Retinal pigment epithelial cell (primary cell): Measurements from ENCODE around the gene KMT2A.
"Not testable (repeated sequence)": the region's sequence is repeated elsewhere in the genome, so short reads cannot be mapped to it uniquely, and the experiment has no call there.

Experiments
- DNase-seq: peaks from one replicate; pipeline ENCODE4 v3.0.0-alpha.2; 2010; ENCODE audit warnings: low read depth
- H3K4me3 ChIP-seq: 2 replicates; pipeline ENCODE4 v1.5.1; 2011; ENCODE audit warnings: mild to moderate bottlenecking, low read length, control low read depth, moderate library complexity
- TF ChIP-seq, protein P1 (sequence below): conservative IDR thresholded peaks from 2 replicates; pipeline ENCODE4 v1.5.1; 2011; ENCODE audit warnings: low read depth, low read length, control low read depth, inconsistent platforms

KMT2A gene

GRCh38 chr11:118552341-118552740 is 116.0 kb downstream of the KMT2A start:
- no peak overlapping the region for H3K4me3 ChIP-seq
- no peak for DNase-seq

DNA sequence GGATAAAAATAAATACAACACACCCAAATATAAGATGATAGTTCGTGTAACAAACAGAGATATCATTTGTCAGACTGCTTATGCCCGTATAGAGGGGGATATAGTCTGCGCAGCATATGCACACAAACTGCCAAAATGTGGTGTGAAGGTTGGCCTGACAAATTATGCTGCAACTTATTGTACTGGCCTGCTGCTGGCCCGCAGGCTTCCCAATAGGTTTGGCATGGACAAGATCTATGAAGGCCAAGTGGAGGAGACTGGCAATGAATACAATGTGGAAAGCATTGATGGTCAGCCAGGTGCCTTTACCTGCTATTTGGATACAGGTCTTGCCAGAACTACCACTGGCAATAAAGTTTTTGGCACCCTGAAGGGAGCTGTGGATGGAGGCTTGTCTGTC is 124.5 kb downstream of the KMT2A start:
- H3K4me3 ChIP-seq: no peak overlapping the region
- DNase-seq: no peak
- TF ChIP-seq, protein P1, sequence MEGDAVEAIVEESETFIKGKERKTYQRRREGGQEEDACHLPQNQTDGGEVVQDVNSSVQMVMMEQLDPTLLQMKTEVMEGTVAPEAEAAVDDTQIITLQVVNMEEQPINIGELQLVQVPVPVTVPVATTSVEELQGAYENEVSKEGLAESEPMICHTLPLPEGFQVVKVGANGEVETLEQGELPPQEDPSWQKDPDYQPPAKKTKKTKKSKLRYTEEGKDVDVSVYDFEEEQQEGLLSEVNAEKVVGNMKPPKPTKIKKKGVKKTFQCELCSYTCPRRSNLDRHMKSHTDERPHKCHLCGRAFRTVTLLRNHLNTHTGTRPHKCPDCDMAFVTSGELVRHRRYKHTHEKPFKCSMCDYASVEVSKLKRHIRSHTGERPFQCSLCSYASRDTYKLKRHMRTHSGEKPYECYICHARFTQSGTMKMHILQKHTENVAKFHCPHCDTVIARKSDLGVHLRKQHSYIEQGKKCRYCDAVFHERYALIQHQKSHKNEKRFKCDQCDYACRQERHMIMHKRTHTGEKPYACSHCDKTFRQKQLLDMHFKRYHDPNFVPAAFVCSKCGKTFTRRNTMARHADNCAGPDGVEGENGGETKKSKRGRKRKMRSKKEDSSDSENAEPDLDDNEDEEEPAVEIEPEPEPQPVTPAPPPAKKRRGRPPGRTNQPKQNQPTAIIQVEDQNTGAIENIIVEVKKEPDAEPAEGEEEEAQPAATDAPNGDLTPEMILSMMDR: no peak

More at GRCh38 chr11:118552341-118552740, 116.0 kb downstream of the KMT2A start:
- TF ChIP-seq, protein P1: no peak

DNA sequence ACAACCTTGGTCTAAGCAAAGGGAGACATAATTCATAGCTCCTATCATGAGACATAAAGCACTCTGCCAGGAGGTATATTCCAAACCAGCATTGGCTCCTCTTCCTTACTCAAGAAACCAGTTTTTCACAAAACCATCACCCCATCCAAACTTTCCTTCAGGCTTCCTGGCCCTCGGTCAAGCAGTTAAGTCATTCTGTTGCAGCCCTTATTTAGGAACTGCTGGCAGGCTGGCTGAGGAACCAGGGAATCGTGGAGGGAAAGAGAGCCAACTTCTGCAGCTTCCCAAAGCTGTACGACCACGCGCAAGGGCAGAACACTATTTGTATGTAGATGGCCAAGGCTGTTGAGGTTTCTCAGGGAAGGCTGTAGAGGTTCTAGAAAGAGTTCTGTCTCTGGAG is 128.8 kb downstream of the KMT2A start:
- no peak for DNase-seq
- TF ChIP-seq, protein P1: no peak
- H3K4me3 ChIP-seq: no peak overlapping the region

DNA sequence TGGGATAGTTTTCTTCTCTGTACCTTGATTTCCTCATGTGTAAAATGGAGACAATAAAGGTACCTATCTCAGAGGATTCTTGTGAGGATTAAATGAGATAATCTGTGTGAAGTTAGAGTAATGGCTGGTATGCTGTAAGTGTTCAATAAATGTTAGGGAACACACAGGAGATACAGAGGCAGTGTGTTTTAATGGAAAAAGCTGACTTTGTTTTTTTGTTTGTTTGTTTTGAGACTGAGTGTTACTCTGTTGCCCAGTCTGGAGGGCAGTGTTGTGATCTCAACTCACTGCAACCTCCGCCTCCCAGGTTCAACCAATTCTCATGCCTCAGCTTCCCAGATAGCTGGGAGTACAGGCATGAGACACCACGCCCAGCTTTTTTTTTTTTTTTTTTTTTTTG is 133.4 kb downstream of the KMT2A start:
- no peak overlapping the region for H3K4me3 ChIP-seq
- no peak for DNase-seq
- TF ChIP-seq, protein P1: no peak

DNA sequence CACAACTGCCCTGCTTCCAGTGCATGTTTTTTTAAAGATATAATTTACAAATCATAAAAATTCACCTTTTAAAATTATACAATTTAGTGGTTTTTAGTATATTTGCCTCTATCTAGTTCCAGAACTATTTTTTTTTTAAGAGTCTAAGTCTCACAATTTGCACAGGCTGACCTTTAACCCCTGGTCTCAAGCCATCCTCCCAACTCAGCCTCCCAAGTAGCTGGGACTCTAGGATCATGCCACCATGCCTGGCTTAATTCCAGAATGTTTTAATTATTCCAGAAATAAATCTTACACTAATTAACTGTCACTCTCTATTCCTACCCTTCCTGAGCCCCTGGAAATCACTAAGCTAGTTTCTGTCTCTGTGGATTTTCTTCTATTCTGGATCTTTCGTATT is 134.5 kb downstream of the KMT2A start:
- TF ChIP-seq, protein P1: no peak
- no peak for DNase-seq
- no peak overlapping the region for H3K4me3 ChIP-seq

DNA sequence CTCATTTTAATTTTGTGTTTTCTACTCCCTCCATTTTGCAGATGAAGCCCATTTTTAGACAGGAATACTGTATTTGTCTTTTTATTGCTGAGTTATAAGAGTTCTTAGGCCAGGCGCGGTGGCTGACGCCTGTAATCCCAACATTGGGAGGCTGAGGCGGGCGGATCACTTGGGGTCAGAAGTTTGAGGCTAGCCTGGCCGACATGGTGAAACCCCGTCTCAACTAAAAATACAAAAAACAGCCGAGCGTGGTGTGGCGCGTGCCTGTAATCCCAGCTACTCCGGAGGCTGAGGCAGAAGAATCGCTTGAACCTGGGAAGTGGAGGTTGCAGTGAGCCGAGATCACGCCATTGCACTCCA is 135.4 kb downstream of the KMT2A start:
- H3K4me3 ChIP-seq: peak overlapping the region; percentile 94
- DNase-seq: not testable (repeated sequence)

- TF ChIP-seq, protein P1: no peak
- H3K4me3 ChIP-seq: peak within 1 kb of the TSS; percentile 94
- no peak for DNase-seq
Observed at GRCh38 chr11:118572061-118572980, 136.0 kb downstream of the KMT2A start, which contains the start of gene ARCN1. TSS of gene ARCN1 (plus strand) at chr11:118572409. CDS start at chr11:118572548, 139 bp downstream.
